Natural killer cell (primary cell): ENCODE measurements around the gene TMPRSS3. TPM values are rescaled to one million over a fixed set of nuclear protein-coding genes. Genes with fewer than 3 reads are reported as not detected.

Experiments
- ATAC-seq, 3 donors: fragments of 150-1000 bp in 2 of 3; fragments of 200-7000 bp in 1 of 3; cut with Tn5 transposase; 1 replicate in 1 of 3; 2 replicates in 2 of 3; pipeline ENCODE4 v1.10.0; 2021; ENCODE audit warnings: mild to moderate bottlenecking in 2 of 3, moderate library complexity in 2 of 3
- DNase-seq, 2 donors: peaks; one replicate each; pipeline versions ENCODE4 v3.0.0 to v3.0.0-alpha.2; 2013 to 2021; ENCODE audit warnings: mixed read lengths in 1 of 2
- H3K27ac ChIP-seq: one replicate; pipeline ENCODE4 v1.5.1; 2013; ENCODE audit warnings: mild to moderate bottlenecking, low read length
- H3K27me3 ChIP-seq: one replicate; pipeline ENCODE4 v1.6.1; 2013; ENCODE audit warnings: low read length; ENCODE audit not compliant: control insufficient read depth, insufficient read depth
- H3K36me3 ChIP-seq: one replicate; pipeline ENCODE4 v1.6.1; 2013; ENCODE audit warnings: low read length; ENCODE audit not compliant: control insufficient read depth, insufficient read depth
- H3K4me1 ChIP-seq: one replicate; pipeline ENCODE4 v1.6.1; 2013; ENCODE audit warnings: low read length; ENCODE audit not compliant: control insufficient read depth, insufficient read depth
- H3K4me3 ChIP-seq: one replicate; pipeline ENCODE4 v1.5.1; 2013; ENCODE audit warnings: low read length
- H3K9me3 ChIP-seq: one replicate; pipeline ENCODE4 v1.6.1; 2013; ENCODE audit warnings: low read length; ENCODE audit not compliant: control insufficient read depth, insufficient read depth
- H3K27ac Mint-ChIP-seq, 2 donors: one replicate each; pipeline ENCODE4 v1.8.0; 2022; ENCODE audit warnings: mild to moderate bottlenecking in 2 of 2, mixed read lengths in 2 of 2, moderate library complexity in 1 of 2
- H3K27me3 Mint-ChIP-seq, 2 donors: one replicate each; pipeline ENCODE4 v1.8.0; 2022; ENCODE audit warnings: low read depth in 2 of 2, mixed read lengths in 2 of 2
- H3K36me3 Mint-ChIP-seq: one replicate; pipeline ENCODE4 v1.8.0; 2022; ENCODE audit warnings: mixed read lengths
- H3K4me1 Mint-ChIP-seq, 2 donors: one replicate each; pipeline ENCODE4 v1.8.0; 2022; ENCODE audit warnings: mixed read lengths in 2 of 2
- H3K4me3 Mint-ChIP-seq: one replicate; pipeline ENCODE4 v1.8.0; 2022; ENCODE audit warnings: mild to moderate bottlenecking, moderate library complexity, mixed read lengths
- H3K9me3 Mint-ChIP-seq, 2 donors: one replicate each; pipeline ENCODE4 v1.8.0; 2022; ENCODE audit warnings: mixed read lengths in 2 of 2
- WGBS: methylation state at CpG from one replicate; pipeline ENCODE4 v1.1.7; 2013; ENCODE audit warnings: missing lambda C conversion rate; ENCODE audit not compliant: insufficient coverage; 5-methylcytosine and 5-hydroxymethylcytosine counted together
- intact Hi-C: fragments of 100-400 bp; cut with micrococcal nuclease; formaldehyde crosslinking; loops from one replicate; pipeline ENCODE4 v1.14.2; 2022
- total RNA-seq, 4 donors: library from RNA; stranded (reverse); fragments of 120-200 nt in 1 of 4; gene quantifications; one replicate each; pipeline versions ENCODE4 v1.2.3 to v1.2.4, GENCODE V29; 2013 to 2022
- TF ChIP-seq, protein P1 (sequence below): fragments of 200-600 bp; IDR thresholded peaks from one replicate; pipeline ENCODE4 v1.8.0; 2022; ENCODE audit warnings: antibody characterized with exemption

Gene TMPRSS3
- total RNA-seq, 3 donors from 2014 or later (not counting 1 experiment from before 2014, with no cell fraction given): 0.25 TPM; not detected in 2

DNA sequence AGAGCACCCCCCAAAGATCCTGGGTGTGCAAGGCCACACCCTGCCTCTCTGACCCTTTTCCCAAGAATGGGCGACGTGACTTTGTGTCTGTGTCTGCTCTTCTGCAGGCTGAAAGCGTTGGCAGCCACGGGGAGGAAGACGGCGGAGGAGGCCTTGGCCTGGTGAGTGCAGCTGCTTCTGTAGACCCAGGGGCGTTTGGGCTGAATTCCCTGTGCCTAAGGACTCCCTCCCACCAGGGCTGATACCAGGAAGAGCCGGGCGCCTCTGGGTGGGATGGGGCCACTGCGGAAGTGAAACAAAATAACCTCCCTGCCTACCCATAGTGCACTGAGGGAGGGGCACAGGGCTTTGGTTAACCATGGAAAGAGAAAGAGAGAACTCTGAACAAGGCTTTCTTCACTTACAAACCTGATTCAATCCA, 10.4 kb upstream of the TMPRSS3 start:
- DNase-seq: peak in 1 of 2 donors; percentile 76
- TF ChIP-seq, protein P1, sequence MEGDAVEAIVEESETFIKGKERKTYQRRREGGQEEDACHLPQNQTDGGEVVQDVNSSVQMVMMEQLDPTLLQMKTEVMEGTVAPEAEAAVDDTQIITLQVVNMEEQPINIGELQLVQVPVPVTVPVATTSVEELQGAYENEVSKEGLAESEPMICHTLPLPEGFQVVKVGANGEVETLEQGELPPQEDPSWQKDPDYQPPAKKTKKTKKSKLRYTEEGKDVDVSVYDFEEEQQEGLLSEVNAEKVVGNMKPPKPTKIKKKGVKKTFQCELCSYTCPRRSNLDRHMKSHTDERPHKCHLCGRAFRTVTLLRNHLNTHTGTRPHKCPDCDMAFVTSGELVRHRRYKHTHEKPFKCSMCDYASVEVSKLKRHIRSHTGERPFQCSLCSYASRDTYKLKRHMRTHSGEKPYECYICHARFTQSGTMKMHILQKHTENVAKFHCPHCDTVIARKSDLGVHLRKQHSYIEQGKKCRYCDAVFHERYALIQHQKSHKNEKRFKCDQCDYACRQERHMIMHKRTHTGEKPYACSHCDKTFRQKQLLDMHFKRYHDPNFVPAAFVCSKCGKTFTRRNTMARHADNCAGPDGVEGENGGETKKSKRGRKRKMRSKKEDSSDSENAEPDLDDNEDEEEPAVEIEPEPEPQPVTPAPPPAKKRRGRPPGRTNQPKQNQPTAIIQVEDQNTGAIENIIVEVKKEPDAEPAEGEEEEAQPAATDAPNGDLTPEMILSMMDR: no peak
- 64% methylated on average over 7 of the region's 10 CpGs for WGBS
- Histone ChIP-seq H3K9me3 (no peaks in the 10 kb centered on the region), H3K36me3 (peaks cover 6% of the 10 kb centered on the region), H3K4me3 (peak overlapping the region; percentile 22), H3K4me1 (peaks cover 35% of the 10 kb centered on the region), H3K27me3 (peaks cover 2% of the 10 kb centered on the region), H3K27ac (peak overlapping the region; percentile 9)
- intact Hi-C loops: no loop called here
- Mint-ChIP-seq H3K36me3 (peaks cover 6% of the 10 kb centered on the region), H3K27me3 (peaks cover 31% of the 10 kb centered on the region in 2 donors), H3K27ac (no peak overlapping the region), H3K4me3 (no peak overlapping the region), H3K9me3 (peaks cover 3 to 5% of the 10 kb centered on the region in 2 donors), H3K4me1 (peaks cover 0 to 10% of the 10 kb centered on the region in 2 donors)
- ATAC-seq: peak in 1 of 3 donors; percentile 26

DNA sequence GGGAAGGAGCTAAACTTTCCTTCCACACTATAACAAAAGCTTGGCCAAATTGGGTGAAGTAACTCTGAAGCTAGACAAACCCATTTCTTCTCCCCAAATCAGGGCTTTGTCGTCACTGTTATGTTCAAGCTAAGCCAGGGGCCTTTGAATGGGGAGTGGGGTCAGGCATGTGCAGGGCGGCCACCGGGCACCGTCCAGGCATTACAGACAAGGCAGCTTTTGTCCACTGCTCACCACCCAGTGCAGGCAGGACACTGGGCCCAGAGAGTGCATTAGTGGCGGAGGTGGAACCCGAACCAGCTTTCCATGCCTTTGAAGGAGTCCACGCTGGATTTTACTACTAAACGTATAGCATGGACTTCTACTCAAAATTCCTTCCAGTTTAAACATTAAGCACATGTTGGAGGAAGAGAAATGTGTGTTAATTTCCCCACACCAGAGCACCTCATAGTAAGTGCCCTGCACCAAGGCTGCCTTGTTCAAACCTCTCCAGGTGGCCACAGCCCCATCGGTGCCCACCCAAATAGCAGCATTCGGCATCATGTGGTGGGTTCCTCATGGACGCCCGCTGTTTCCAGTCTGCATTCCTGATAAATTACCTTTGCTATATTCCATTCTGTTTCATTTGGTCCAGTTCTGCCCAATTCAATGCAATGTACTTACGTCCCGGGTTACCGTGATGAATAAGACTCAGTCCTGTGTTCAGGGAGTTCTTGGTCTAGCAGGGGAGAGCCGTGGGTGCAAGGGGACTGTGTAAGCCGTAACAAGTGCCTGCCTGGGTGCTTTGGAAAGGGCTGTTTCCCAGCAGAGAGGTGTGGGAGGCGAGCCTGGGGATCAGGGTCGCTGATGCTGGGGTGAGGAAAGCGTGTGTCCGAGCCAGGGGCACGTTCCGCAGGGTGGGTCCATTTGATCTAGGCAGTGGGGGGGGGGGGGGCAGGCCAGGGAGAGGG, 9.5 kb upstream of the TMPRSS3 start:
- H3K4me1 Mint-ChIP-seq: peaks cover 0 to 10% of the 10 kb centered on the region in 2 donors
- no peak overlapping the region for H3K27ac Mint-ChIP-seq

DNA sequence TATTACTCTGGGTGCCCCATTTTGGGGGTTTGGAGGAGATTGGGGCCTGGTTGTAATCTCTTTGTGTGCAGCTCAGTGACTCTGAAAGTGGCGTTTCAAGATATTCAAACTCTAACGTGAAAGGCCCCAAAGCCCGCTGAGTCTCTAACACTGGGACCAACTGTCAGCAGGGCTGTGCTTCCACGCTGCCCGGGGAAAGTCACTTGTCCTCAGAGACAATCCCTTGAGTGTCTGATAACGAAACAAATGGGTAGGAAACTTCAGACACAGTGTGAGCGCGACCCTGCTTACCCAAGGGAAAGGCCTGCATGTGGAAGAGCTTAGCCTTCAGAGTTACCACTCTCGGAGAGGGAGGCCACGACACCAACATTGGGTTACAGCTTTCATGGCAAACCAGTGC, 8.7 kb upstream of the TMPRSS3 start:
- WGBS: 79% methylated on average over 10 of the region's 10 CpGs
- intact Hi-C loops: no loop called here
- peaks cover 35% of the 10 kb centered on the region for H3K4me1 ChIP-seq
- peak overlapping the region; percentile 9 for H3K4me3 Mint-ChIP-seq
- TF ChIP-seq, protein P1: no peak
- peaks cover 3% of the 10 kb centered on the region for H3K36me3 ChIP-seq
- peak overlapping the region; percentile 24 for H3K27ac ChIP-seq
- peak overlapping the region; percentile 32 for H3K4me3 ChIP-seq
- H3K27ac Mint-ChIP-seq: no peak overlapping the region
- peaks cover 2% of the 10 kb centered on the region for H3K27me3 ChIP-seq
- no peaks in the 10 kb centered on the region for H3K9me3 ChIP-seq
- H3K27me3 Mint-ChIP-seq: peaks cover 27% of the 10 kb centered on the region in 2 donors
- DNase-seq: peak in 1 of 2 donors; percentile 51
- ATAC-seq: no peak
- H3K4me1 Mint-ChIP-seq: peaks cover 0 to 10% of the 10 kb centered on the region in 2 donors
- H3K9me3 Mint-ChIP-seq: peaks cover 3 to 5% of the 10 kb centered on the region in 2 donors
- H3K36me3 Mint-ChIP-seq: peaks cover 6% of the 10 kb centered on the region

More for the DNA sequence above, 9.5 kb upstream of the TMPRSS3 start:
- H3K36me3 ChIP-seq: peaks cover 6% of the 10 kb centered on the region
- peak overlapping the region; percentile 22 for H3K4me3 ChIP-seq
- intact Hi-C loops: no loop called here
- H3K9me3 Mint-ChIP-seq: peaks cover 3 to 5% of the 10 kb centered on the region in 2 donors
- no peak for ATAC-seq
- H3K4me3 Mint-ChIP-seq: peak overlapping the region; percentile 38
- peak in 1 of 2 donors; percentile 51 for DNase-seq
- peaks cover 2% of the 10 kb centered on the region for H3K27me3 ChIP-seq
- WGBS: 82% methylated on average over 22 of the region's 23 CpGs
- peaks cover 6% of the 10 kb centered on the region for H3K36me3 Mint-ChIP-seq
- peak overlapping the region; percentile 24 for H3K27ac ChIP-seq
- TF ChIP-seq, protein P1: no peak
- peaks cover 31 to 32% of the 10 kb centered on the region in 2 donors for H3K27me3 Mint-ChIP-seq
- H3K9me3 ChIP-seq: no peaks in the 10 kb centered on the region
- H3K4me1 ChIP-seq: peaks cover 35% of the 10 kb centered on the region
